H1 (cell line): ENCODE data around the gene JPH3. TPM values are rescaled to one million over a fixed set of nuclear protein-coding genes. Genes with fewer than 3 reads are reported as not detected.

ENCODE experiments used
- CTCF ChIA-PET: fragments of 300-600 bp; sonication (Branson Sonifier 250); formaldehyde crosslinking; loops from one replicate; lab custom pipeline; 2021; ENCODE audit not compliant: partially characterized antibody; lab: Charles Lee
- POLR2A ChIA-PET: fragments of 300-600 bp; sonication (Branson Sonifier 250); formaldehyde crosslinking; loops from one replicate; lab custom pipeline; 2021; ENCODE audit warnings: inconsistent platforms; ENCODE audit not compliant: partially characterized antibody; lab: Charles Lee
- DNase-seq, 2 experiments: peaks; one replicate each; pipeline versions ENCODE4 v3.0.0 to v3.0.0-alpha.2; 2010 to 2022; ENCODE audit warnings: low spot score in 2 of 2, low read depth in 1 of 2, mixed read lengths in 1 of 2
- FAIRE-seq: peaks from 2 replicates; lab custom pipeline; 2011; peaks lifted over from hg19 to GRCh38; lab: Jason Lieb, UNC
- H2AFZ ChIP-seq: 2 replicates; pipeline ENCODE4 v1.8.1; 2012; ENCODE audit warnings: low read length, inconsistent platforms
- H2AK5ac ChIP-seq: 2 replicates; pipeline ENCODE4 v1.6.1; 2013; ENCODE audit warnings: low read depth, low read length
- H2BK120ac ChIP-seq: replicated peaks from 2 replicates; pipeline ENCODE3; 2013; ENCODE audit warnings: low read depth, low read length, inconsistent platforms
- H2BK12ac ChIP-seq: 2 replicates; pipeline ENCODE4 v1.6.1; 2013; ENCODE audit warnings: low read depth, low read length
- H2BK15ac ChIP-seq: 2 replicates; pipeline ENCODE4 v1.6.1; 2013; ENCODE audit warnings: low read length
- H2BK20ac ChIP-seq: 2 replicates; pipeline ENCODE4 v1.6.1; 2013; ENCODE audit warnings: low read length
- H2BK5ac ChIP-seq: 2 replicates; pipeline ENCODE4 v1.6.1; 2013; ENCODE audit warnings: low read depth, low read length
- H3K14ac ChIP-seq: 2 replicates; pipeline ENCODE4 v1.6.1; 2013; ENCODE audit warnings: inconsistent platforms; ENCODE audit not compliant: insufficient read length
- H3K18ac ChIP-seq: 2 replicates; pipeline ENCODE4 v1.6.1; 2013; ENCODE audit warnings: low read length; ENCODE audit errors: extremely low read depth
- H3K23ac ChIP-seq: 2 replicates; pipeline ENCODE4 v1.6.1; 2013; ENCODE audit warnings: inconsistent platforms; ENCODE audit not compliant: insufficient read length
- H3K23me2 ChIP-seq: 2 replicates; pipeline ENCODE4 v1.6.1; 2013; ENCODE audit warnings: low read depth, low read length
- H3K27ac ChIP-seq: 2 replicates; pipeline ENCODE4 v1.6.1; 2011; ENCODE audit warnings: low read depth, low read length, inconsistent platforms
- H3K27me3 ChIP-seq, 4 experiments: replicated peaks in 1 of 4; 1 replicate in 1 of 4; 2 replicates in 3 of 4; pipeline versions ENCODE4 v1.6.1 to v1.8.1; 2011 to 2013; ENCODE audit warnings: low read length in 3 of 4, mild to moderate bottlenecking in 3 of 4, inconsistent platforms in 2 of 4, mixed read lengths in 2 of 4, moderate library complexity in 1 of 4; ENCODE audit not compliant: control insufficient read depth in 3 of 4, insufficient read depth in 3 of 4; ENCODE audit errors: extremely low read depth in 1 of 4
- H3K36me3 ChIP-seq, 4 experiments: 2 replicates each; pipeline versions ENCODE4 v1.6.1 to v1.8.1; 2011 to 2013; ENCODE audit warnings: mild to moderate bottlenecking in 4 of 4, low read length in 3 of 4, moderate library complexity in 2 of 4, control low read depth in 1 of 4, inconsistent platforms in 1 of 4; ENCODE audit not compliant: insufficient read depth in 4 of 4, control insufficient read depth in 2 of 4
- H3K4ac ChIP-seq: replicated peaks from 2 replicates; pipeline ENCODE3; 2013; ENCODE audit warnings: low read length, low read depth, mixed read lengths, inconsistent platforms; ENCODE audit not compliant: insufficient read length
- H3K4me1 ChIP-seq, 4 experiments: replicated peaks in 1 of 4; 1 replicate in 1 of 4; 2 replicates in 3 of 4; pipeline versions ENCODE4 v1.6.1 to v1.8.1; 2011 to 2013; ENCODE audit warnings: low read length in 3 of 4, inconsistent platforms in 2 of 4, mixed read lengths in 1 of 4; ENCODE audit not compliant: insufficient read depth in 4 of 4, control insufficient read depth in 3 of 4
- H3K4me2 ChIP-seq, 2 experiments: 2 replicates each; pipeline versions ENCODE4 v1.6.1 to v1.8.1; 2011 to 2013; ENCODE audit warnings: low read depth in 2 of 2, low read length in 2 of 2, control low read depth in 1 of 2, inconsistent platforms in 1 of 2, mild to moderate bottlenecking in 1 of 2; ENCODE audit not compliant: insufficient read depth in 1 of 2
- H3K4me3 ChIP-seq, 4 experiments: fragments of 200-600, 300-600 bp in 1 of 4; sonication (generic), shearing (Covaris generic), sonication (Bioruptor Twin) in 1 of 4; 2 replicates each; pipeline versions ENCODE4 v1.5.1 to v1.8.1; 2011 to 2016; ENCODE audit warnings: low read length in 4 of 4, low read depth in 3 of 4, control low read depth in 2 of 4, inconsistent platforms in 2 of 4, mild to moderate bottlenecking in 2 of 4, mixed read lengths in 1 of 4, moderate library complexity in 1 of 4; ENCODE audit not compliant: insufficient read depth in 2 of 4; ENCODE audit errors: extremely low read depth in 1 of 4
- H3K56ac ChIP-seq: replicated peaks from 2 replicates; pipeline ENCODE3; 2013; ENCODE audit warnings: low read depth, mild to moderate bottlenecking, mixed read lengths, low read length, inconsistent platforms; ENCODE audit not compliant: insufficient read length
- H3K79me1 ChIP-seq: 2 replicates; pipeline ENCODE4 v1.6.1; 2013; ENCODE audit warnings: low read depth, low read length, control low read depth
- H3K79me2 ChIP-seq, 2 experiments: 2 replicates each; pipeline versions ENCODE4 v1.6.1 to v1.8.1; 2012 to 2013; ENCODE audit warnings: low read length in 2 of 2, mild to moderate bottlenecking in 2 of 2, inconsistent platforms in 1 of 2; ENCODE audit not compliant: insufficient read depth in 2 of 2, control insufficient read depth in 1 of 2
- H3K9ac ChIP-seq, 4 experiments: replicated peaks in 1 of 4; 1 replicate in 1 of 4; 2 replicates in 3 of 4; pipeline versions ENCODE4 v1.6.1 to v1.8.1; 2011 to 2013; ENCODE audit warnings: low read depth in 3 of 4, low read length in 3 of 4, control low read depth in 2 of 4, mild to moderate bottlenecking in 2 of 4, moderate library complexity in 2 of 4, inconsistent platforms in 1 of 4; ENCODE audit errors: extremely low read depth in 1 of 4
- H3K9me3 ChIP-seq, 2 experiments: 2 replicates each; pipeline versions ENCODE4 v1.6.1 to v1.8.1; 2012 to 2013; ENCODE audit warnings: mild to moderate bottlenecking in 2 of 2, moderate library complexity in 2 of 2, control low read depth in 1 of 2, inconsistent platforms in 1 of 2, low read depth in 1 of 2, low read length in 1 of 2, mixed read lengths in 1 of 2; ENCODE audit not compliant: insufficient read depth in 2 of 2
- H4K20me1 ChIP-seq, 2 experiments: replicated peaks in 1 of 2; 2 replicates each; pipeline versions ENCODE3 to v1.8.1; 2011 to 2013; ENCODE audit warnings: inconsistent platforms in 2 of 2, low read length in 2 of 2, mild to moderate bottlenecking in 1 of 2; ENCODE audit not compliant: insufficient read depth in 2 of 2, control insufficient read depth in 1 of 2
- H4K5ac ChIP-seq: 2 replicates; pipeline ENCODE4 v1.6.1; 2013; ENCODE audit warnings: low read length, low read depth, mixed read lengths, inconsistent platforms; ENCODE audit not compliant: insufficient read length
- H4K8ac ChIP-seq: 2 replicates; pipeline ENCODE4 v1.8.0; 2013; ENCODE audit warnings: mild to moderate bottlenecking, moderate library complexity, low read length, inconsistent platforms; ENCODE audit not compliant: insufficient read depth; ENCODE audit errors: extremely low read depth
- H4K91ac ChIP-seq: replicated peaks from 2 replicates; pipeline ENCODE3; 2013; ENCODE audit warnings: low read length, mixed read lengths, inconsistent platforms; ENCODE audit not compliant: insufficient read length
- EGR1 ChIP-seq: IDR thresholded peaks from 2 replicates; pipeline ENCODE4 v1.6.1; 2011; ENCODE audit warnings: low read depth, low read length, borderline replicate concordance
- EZH2 ChIP-seq: fragments of 200-600 bp; sonication (generic); IDR thresholded peaks from 2 replicates; pipeline ENCODE4 v1.7.1; 2012; ENCODE audit warnings: low read depth, mild to moderate bottlenecking, moderate library complexity, low read length, inconsistent platforms; ENCODE audit not compliant: severe bottlenecking
- NANOG ChIP-seq: IDR thresholded peaks from 2 replicates; pipeline ENCODE4 v1.6.1; 2011; ENCODE audit warnings: low read length, low read depth, mild to moderate bottlenecking, inconsistent platforms; ENCODE audit not compliant: insufficient read depth, poor library complexity, severe bottlenecking
- SP1 ChIP-seq: IDR thresholded peaks from 2 replicates; pipeline ENCODE4 v1.6.1; 2011; ENCODE audit warnings: low read depth, low read length
- SP4 ChIP-seq: IDR thresholded peaks from 2 replicates; pipeline ENCODE4 v1.6.1; 2012; ENCODE audit warnings: low read length, inconsistent platforms
- WGBS, 2 experiments: shearing (Covaris generic) in 1 of 2; methylation state at CpG; one replicate each; pipeline versions ENCODE4 v1.1.6 to v1.1.7; 2013 to 2015; ENCODE audit warnings: low lambda C conversion rate in 2 of 2, mixed read lengths in 2 of 2, inconsistent platforms in 1 of 2, low coverage in 1 of 2, missing lambda C conversion rate in 1 of 2; ENCODE audit not compliant: insufficient replicate concordance in 2 of 2, insufficient coverage in 1 of 2, insufficient read length in 1 of 2; ENCODE audit errors: extremely low coverage in 1 of 2, missing lambda C conversion rate in 1 of 2; 5-methylcytosine and 5-hydroxymethylcytosine counted together
- polyA plus RNA-seq, 7 experiments: library from polyadenylated mRNA; depleted of rRNA in 3 of 7; stranded (reverse) in 5 of 7; unstranded in 2 of 7; fragments of >200 nt in 5 of 7; fragments of 200-250 nt in 2 of 7; gene quantifications; 1 replicate in 5 of 7; 2 replicates in 1 of 7; 4 replicates in 1 of 7; pipeline versions ENCODE4 v1.2.1 to v1.2.3, GENCODE V29; 2011 to 2013; ENCODE audit warnings: missing spikeins in 2 of 7, mixed read lengths in 2 of 7
- total RNA-seq: library from RNA; stranded (reverse); fragmentation: NEBNext Ultra II Directional; extraction: Animal tissue kit (Norgen Biotek cat#: 25700); gene quantifications from 2 replicates; pipeline ENCODE4 v1.2.1, GENCODE V29; 2021

JPH3 gene
- total and polyA plus RNA-seq, 2 of the 8 experiments (the other 6 are each of a cell fraction or from before 2014, with no cell fraction given): 10.3 to 28.3 TPM

DNA sequence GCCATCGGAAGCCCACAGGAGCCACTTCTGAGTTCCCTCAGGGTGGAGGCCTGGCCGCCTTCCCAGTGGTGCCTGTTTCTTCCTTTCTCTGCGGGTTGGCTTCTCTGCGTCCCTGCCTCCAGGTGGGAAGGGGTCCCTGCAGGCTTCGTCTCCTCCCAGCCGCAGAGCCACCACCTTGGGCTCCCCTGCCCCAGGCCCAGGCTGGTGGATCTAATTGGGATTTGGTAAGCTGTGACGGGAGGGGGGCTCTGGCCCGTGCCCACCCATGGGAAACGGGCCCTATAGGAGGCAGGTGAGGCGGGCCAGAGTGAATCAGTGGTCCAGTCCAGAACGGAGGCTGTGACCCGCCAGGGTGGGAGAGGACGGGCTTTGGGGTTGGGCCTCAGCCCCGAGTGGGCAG, 32.1 kb downstream of the JPH3 start:
- no peaks in the 10 kb centered on the region for H3K36me3 ChIP-seq
- no peak overlapping the region for H3K4ac ChIP-seq
- no peaks in the 10 kb centered on the region; the same call in 1 of the 2 replicates for H3K79me1 ChIP-seq
- no peak overlapping the region; the same call in 1 of the 2 replicates for H4K8ac ChIP-seq
- H3K4me3 ChIP-seq: no peak overlapping the region
- POLR2A ChIA-PET: no interaction called here
- H3K9me3 ChIP-seq: peaks cover 0 to 3% of the 10 kb centered on the region in 2 experiments; a peak in 2 of 4 replicates
- H2BK5ac ChIP-seq: no peak overlapping the region
- H3K9ac ChIP-seq: no peak overlapping the region
- H4K5ac ChIP-seq: no peak overlapping the region
- H3K14ac ChIP-seq: no peak overlapping the region
- H3K4me1 ChIP-seq: peaks cover 0 to 4% (median 2%) of the 10 kb centered on the region in 4 experiments; a peak in 4 of 7 replicates
- no peak overlapping the region for H2BK20ac ChIP-seq
- H3K18ac ChIP-seq: no peak overlapping the region; the same call in 1 of the 2 replicates
- peaks cover 0 to 6% of the 10 kb centered on the region in 2 experiments for H4K20me1 ChIP-seq
- TF ChIP-seq EGR1: no peak
- no peak for TF ChIP-seq SP1
- TF ChIP-seq SP4: no peak
- TF ChIP-seq EZH2: no peak
- no peak for TF ChIP-seq NANOG
- no peak overlapping the region for H2BK120ac ChIP-seq
- 92% methylated on average over 13 of the region's 14 CpGs; no CpG with 5 or more reads in 1 of the 2 experiments for WGBS, 2 experiments
- no peak overlapping the region for H2AK5ac ChIP-seq
- H3K56ac ChIP-seq: no peak overlapping the region
- FAIRE-seq (no peak), DNase-seq (no peak)
- CTCF ChIA-PET: interaction anchor here (0.8 to 6.4 kb wide), 21 partner anchors 9 to 240 kb away, joined by 3 to 231 read pairs (median 7); no protein-coding TSS in a partner anchor
- H3K23me2 ChIP-seq: no peaks in the 10 kb centered on the region
- no peaks in the 10 kb centered on the region for H3K79me2 ChIP-seq
- no peak overlapping the region for H3K23ac ChIP-seq
- H3K27me3 ChIP-seq: no peaks in the 10 kb centered on the region; a peak in 2 of 7 replicates
- no peak overlapping the region for H2BK15ac ChIP-seq
- no peak overlapping the region for H2AFZ ChIP-seq
- no peak overlapping the region for H2BK12ac ChIP-seq
- no peak overlapping the region for H4K91ac ChIP-seq
- no peak overlapping the region for H3K27ac ChIP-seq
- no peak overlapping the region for H3K4me2 ChIP-seq
